GM12892 (cell line): Measurements from ENCODE around the gene HOXA4.

Experiments
- POLR2A ChIP-seq: IDR thresholded peaks from 2 replicates; pipeline ENCODE4 v1.6.1; 2011; ENCODE audit warnings: low read depth, low read length, control low read depth
- POLR2AphosphoS5 ChIP-seq: IDR thresholded peaks from 2 replicates; pipeline ENCODE4 v1.6.1; 2011; ENCODE audit warnings: low read depth, low read length, control low read depth
- TAF1 ChIP-seq: IDR thresholded peaks from 2 replicates; pipeline ENCODE4 v1.6.1; 2011; ENCODE audit warnings: low read depth, mild to moderate bottlenecking, control low read depth, low read length, borderline replicate concordance

GRCh38 chr7:27117887-27118491 lies 12.6 kb downstream of the HOXA4 start:
- TF ChIP-seq POLR2A (no peak), TAF1 (no peak), POLR2AphosphoS5 (no peak)
